HG03039 (cell line): Measurements from ENCODE around the gene MPZL2.
"Not testable (repeated sequence)": the region's sequence is repeated elsewhere in the genome, so short reads cannot be mapped to it uniquely, and the experiment has no call there.

Experiments used
- ATAC-seq: cut with Tn5 transposase; IDR thresholded peaks from one replicate; pipeline ENCODE4 v1.9.1; 2021; ENCODE audit warnings: mild to moderate bottlenecking, moderate library complexity; ENCODE audit not compliant: unreplicated experiment

Gene MPZL2

DNA sequence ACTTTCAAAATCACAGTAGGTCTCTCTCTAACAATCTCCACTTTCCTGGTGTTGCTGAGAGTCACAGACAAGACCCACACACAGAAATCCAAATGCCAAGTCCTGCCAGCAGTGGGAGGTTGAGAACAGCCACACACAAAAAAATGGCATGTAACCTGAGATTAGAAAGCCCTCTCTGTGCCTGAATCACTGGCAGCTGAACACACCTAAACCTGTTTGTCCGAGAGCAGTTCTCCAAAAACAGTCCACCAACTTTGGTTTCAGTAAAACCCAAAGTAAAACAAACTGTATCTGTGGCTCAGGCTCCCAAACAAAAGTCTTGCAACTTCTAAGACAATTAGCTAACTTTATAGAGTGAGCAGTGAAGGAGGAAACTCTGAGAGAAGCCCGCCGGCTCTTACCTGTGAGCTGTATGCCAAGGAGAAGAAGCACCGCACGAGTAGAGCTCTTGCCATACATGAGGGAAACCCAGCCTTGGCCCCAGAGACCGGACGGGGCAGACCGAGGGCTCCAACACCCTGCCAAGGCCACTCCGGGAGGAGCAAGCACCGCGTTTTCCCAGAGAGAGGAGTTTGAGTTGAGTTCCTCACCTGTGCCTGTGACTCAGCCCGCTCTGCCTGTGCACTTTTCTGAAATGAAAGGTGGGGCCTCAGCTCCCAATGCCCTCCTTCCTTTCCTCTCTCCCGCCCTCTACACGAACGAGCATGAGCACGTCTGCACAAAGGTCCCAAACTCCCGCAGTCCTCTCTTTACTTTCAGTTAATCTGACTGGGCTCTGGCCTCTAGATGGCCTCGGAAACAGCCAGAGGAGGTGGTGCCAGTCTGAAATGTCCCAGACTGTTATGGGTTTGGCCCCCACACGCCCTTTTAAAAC, at the start of gene MPZL2:
Gene MPZL2, minus strand, starts transcription at position 603 of the 874 bp plus-strand sequence. Its CDS starts 144 bp downstream, at position 459.
- ATAC-seq = no peak

DNA sequence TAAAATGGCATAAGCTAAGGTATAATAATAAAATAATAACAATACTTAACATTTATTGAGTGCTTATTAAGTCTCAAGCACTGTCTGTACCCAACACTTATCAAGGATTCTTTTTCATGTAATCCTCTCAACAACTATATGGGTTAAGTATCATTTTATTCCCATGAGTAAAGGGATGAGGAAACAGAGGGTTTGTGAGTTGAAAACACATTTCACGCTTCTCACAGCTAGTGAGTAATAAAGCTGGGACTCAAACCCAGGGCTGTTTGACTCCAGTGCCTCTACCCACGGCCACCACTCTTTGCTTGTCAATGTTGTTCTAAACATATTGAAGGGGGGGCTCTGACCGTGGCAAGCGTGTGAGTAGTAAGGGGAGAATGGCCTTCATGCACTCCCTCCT, 49.1 kb upstream of the MPZL2 start:
- ATAC-seq = no peak

GRCh38 chr11:118312328-118312727, 48.2 kb upstream of the MPZL2 start:
- no peak for ATAC-seq

DNA sequence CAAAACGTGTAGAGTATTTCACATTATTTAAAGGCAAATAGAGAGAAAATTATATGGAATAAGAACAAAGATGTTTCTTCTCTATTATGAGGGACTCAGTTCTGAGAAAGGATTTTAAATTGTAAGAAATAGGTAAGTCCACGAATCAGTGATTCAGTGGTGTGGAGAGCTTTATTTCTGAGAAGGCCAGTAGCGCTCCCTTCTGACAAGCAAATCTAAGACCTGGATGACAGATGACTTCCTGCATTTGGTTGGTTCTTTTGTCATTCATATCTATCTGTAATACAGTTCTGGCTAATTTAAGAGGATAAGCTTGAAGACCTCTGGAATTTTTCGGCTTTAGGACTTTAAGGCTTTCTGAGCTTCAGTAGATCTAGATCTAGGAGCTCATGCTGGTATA, 47.4 kb upstream of the MPZL2 start:
- no peak for ATAC-seq

GRCh38 chr11:118310781-118311485, 46.8 kb upstream of the MPZL2 start:
- ATAC-seq = no peak

DNA sequence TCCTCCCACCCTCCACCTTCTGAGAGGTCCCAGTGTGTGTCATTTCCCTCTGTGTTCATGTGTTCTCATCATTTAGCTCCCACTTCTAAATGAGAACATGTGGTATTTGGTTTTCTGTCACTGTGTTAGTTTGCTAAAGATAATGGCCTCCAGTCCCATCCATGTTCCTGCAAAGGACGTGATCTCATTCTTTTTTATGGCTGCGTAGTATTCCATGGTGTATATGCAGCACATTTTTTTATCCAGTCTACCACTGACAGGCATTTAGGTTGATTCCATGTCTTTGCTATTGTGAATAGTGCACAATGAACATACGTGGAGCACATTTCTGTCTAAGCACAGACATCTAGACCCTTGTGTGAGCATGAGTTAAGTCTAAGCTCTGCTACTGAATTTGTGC, 46.2 kb upstream of the MPZL2 start:
- ATAC-seq = no peak

- not testable (repeated sequence) for ATAC-seq
Measured at GRCh38 chr11:118308995-118309528, 45.0 kb upstream of the MPZL2 start.

DNA sequence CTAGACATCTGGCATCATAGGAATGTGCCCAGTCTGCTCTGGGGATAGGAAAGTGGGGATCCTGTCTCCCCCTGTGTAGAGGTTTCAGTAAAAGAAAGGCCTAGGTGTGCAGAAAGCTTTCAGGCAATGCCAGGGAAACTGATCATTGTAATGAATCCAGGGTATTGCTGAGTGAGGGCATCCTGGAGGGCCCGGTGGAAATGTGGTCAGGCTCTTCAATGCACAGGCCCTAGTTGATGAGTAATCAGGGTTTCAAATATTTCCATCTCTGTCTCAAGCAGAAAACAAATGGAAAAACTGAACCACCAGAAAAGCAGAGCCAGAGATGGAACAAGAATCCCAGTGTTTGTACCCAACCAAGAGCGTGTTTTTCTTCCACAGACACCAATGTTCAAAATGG, 42.5 kb upstream of the MPZL2 start:
- ATAC-seq = no peak

- ATAC-seq = no peak
Measured at GRCh38 chr11:118305726-118306125, 41.6 kb upstream of the MPZL2 start.

- no peak for ATAC-seq
Measured at GRCh38 chr11:118304568-118305248, 40.6 kb upstream of the MPZL2 start, which contains the start of gene CD3E. Gene CD3E (plus strand): TSS chr11:118304730. CDS start chr11:118304953, 223 bp downstream.

DNA sequence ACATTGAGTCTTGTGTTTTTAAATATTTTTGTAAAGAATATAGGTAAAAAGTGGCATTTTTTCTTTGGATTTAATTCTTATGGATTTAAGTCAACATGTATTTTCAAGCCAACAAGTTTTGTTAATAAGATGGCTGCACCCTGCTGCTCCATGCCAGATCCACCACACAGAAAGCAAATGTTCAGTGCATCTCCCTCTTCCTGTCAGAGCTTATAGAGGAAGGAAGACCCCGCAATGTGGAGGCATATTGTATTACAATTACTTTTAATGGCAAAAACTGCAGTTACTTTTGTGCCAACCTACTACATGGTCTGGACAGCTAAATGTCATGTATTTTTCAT, 40.1 kb upstream of the MPZL2 start:
- ATAC-seq = no peak

DNA sequence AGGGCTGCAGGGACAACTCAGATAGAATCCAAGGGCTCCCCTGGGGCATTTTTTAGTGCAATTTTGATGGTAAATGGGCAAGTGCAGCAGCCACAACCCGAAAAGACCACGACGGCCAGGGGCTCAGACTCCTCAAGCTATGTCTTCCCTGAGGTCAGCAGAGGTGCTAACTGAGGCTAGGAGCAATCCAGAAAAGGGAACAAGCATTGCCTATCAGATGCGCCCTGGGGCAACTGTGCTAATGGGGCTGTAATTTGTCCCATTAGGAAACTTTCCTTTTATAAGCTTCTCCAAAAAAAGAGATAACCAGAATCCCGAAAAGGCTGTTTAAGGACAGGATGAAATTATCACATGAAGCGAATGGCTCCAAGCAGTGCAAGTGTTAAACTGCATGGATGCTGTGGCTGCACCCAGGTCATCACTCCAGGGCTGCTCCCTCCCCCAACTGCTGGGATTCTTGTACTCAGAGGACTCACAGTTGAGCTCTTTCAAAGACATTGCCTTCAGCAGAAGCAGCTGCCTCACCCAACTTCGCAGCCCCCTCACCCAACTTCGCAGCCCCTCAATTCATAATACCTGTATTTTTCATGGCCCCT, 37.6 kb upstream of the MPZL2 start:
- no peak for ATAC-seq

DNA sequence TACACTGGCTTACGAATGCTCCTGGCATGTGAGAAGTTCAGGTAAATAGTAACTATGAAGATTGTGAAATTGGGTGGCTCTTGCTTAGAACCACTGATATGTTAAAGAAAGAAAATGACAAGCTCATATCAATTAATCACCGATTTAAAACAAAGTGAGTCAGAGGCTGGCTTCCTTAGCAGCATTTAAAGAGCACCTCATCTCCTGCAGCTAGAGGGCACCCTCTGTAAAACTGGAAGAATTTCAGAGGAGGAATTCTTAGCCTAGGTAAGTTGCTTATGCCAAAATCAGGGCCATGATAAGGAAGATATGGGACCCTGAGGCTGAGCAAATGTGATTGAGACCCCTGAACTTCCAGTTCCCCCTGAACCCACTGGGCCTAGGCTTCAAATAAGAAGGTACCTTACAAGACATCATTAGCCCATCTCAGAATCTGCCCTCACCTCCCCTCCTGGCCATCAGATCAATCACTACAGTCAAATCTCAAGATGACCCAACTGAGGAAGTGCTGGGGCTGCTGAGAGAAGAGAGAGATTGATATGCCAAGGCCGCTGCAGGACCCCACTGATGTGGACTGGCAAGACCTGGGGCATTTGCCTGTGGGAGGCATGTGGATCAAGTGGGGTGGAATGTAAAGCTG, 31.8 kb upstream of the MPZL2 start:
- ATAC-seq = no peak

DNA sequence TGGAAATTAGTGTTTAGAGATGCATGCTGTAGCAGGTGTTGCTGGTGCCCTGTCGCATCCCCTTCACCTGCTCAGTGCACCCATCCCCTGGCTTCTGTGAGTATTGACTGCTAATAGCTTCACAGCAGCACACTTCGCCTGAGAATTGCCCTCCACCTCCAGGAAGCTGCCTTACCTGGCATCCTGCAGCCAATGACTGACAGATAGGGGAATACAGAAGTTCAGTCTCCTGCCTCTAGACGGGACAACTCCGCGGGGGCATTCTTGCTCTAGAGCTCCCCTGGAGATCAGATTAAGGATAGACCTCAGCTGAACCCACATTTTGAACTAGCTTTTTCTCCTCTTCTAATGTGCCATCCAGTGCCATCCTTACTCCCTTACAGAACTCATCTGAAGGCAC, 31.1 kb upstream of the MPZL2 start:
- ATAC-seq = no peak

DNA sequence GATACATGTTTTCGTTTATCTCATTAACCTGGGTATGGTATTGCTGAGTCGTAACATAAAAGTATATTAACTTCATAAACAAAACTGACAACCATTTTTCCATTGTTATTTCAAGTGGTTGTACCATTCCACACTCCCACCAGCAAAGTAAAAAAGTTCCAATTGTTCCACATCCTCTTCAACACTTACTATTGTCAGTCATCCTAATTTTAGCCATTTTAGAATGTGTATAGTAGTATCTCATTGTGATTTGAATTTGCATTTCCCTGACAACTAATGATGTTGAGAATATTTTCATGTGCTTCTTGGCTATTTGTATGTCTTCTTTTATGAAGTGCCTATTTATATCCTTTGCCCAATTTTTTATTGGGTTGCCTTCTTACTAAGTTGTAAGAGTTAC, 30.0 kb upstream of the MPZL2 start:
- no peak for ATAC-seq

DNA sequence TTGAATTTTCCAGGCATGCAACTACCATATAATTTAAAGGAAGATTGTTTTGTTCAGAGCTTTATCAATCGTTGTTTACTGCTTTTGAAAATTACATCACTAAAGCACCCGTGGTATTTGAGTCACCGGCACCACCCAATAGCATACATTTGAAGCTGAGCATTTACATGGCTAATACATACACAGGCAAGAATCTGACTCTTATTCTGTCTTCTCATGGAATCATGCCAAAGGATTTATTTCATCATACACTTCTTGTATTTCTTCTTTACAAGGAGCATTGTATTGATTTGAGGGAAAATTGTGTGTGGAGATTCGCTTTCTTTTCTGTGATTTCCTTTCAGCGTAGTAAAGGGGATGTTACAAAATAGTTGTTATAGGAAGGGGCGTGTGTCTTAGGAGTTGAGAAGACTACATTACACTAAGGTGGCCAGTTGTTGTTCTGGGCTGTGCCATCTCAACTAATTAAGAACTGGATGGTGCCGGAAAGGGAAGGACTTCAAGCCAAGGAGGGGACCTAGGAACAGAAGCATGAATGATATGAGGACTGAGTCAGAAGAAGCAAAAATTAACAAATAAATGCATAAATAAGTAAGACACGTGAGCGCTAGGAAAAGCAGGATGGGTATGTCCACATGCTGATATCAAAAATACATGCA, 27.5 kb upstream of the MPZL2 start:
- ATAC-seq = no peak

- ATAC-seq = no peak
Measured at GRCh38 chr11:118290923-118291322, 26.8 kb upstream of the MPZL2 start.

DNA sequence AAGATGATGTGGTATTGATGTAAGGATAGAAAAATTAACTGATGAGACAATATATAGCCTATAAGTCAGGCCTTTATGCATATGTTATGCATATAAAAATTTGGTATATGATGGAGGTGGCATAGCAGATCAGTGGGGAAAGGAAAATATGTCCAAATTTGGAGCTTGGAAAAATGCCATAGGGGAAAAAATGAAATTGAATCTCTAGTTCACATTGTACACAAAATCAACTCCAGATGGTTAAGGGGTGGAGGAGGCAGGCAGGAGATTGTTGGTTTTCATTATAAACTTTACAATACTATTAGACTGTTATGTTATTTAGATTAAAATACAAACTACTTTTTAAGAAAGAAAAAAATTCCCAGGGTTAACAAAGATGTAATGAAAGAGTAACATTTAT, 25.3 kb upstream of the MPZL2 start:
- no peak for ATAC-seq

DNA sequence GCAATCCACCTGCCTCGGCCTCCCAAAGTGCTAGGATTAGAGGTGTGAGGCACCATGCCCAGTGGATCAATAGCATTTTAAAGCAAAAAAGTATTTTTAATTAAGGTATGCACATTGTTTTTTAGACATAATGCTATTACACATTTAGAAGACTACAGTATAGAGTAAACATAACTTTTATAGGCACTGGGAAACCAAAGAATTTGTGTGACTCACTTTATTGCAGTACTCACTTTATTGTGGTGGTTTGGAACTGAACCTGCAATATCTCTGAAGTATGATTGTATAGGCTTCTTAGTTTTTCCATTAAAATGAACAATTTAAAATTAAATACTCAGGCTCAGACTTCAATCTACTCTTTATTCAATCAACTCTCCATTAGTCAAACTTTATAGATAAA, 22.9 kb upstream of the MPZL2 start:
- ATAC-seq = no peak

- no peak for ATAC-seq
Measured at GRCh38 chr11:118286545-118286944, 22.4 kb upstream of the MPZL2 start.
